WTC11 (cell line): ENCODE results near the gene MYO5B.

Experiments used
- FOXP1 ChIP-seq: sonication (generic); formaldehyde crosslinking; IDR thresholded peaks from 2 replicates; pipeline ENCODE4 v1.8.0; 2022; ENCODE audit warnings: missing genetic modification reagents, mild to moderate bottlenecking, moderate library complexity, borderline replicate concordance
- NFYB ChIP-seq: sonication (generic); formaldehyde crosslinking; conservative IDR thresholded peaks from 2 replicates; pipeline ENCODE4 v1.8.0; 2022; ENCODE audit warnings: low read depth, missing genetic modification reagents
- SP1 ChIP-seq: sonication (generic); formaldehyde crosslinking; conservative IDR thresholded peaks from 2 replicates; pipeline ENCODE4 v1.8.1; 2022; ENCODE audit warnings: missing genetic modification reagents
- TF ChIP-seq, protein P1 (sequence below): sonication (generic); formaldehyde crosslinking; IDR thresholded peaks from 2 replicates; pipeline ENCODE4 v1.8.1; 2022; ENCODE audit warnings: mild to moderate bottlenecking, missing genetic modification reagents, moderate library complexity, borderline replicate concordance
- TF ChIP-seq, protein P2 (sequence below): fragments of 250-450 bp; sonication (Bioruptor Pico); IDR thresholded peaks from 2 replicates; pipeline ENCODE4 v1.9.0; 2021; ENCODE audit warnings: mild to moderate bottlenecking
- TF ChIP-seq, protein P3 (sequence below): fragments of 200-600 bp; IDR thresholded peaks from 2 replicates; pipeline ENCODE4 v1.8.0; 2022; ENCODE audit warnings: antibody characterized with exemption
- TF ChIP-seq, protein P4 (sequence below): sonication (generic); formaldehyde crosslinking; IDR thresholded peaks from 2 replicates; pipeline ENCODE4 v1.8.1; 2022; ENCODE audit warnings: low read depth, missing genetic modification reagents, borderline replicate concordance
- TF ChIP-seq, protein P5 (sequence below): sonication (generic); formaldehyde crosslinking; IDR thresholded peaks from 2 replicates; pipeline ENCODE4 v1.8.0; 2023; ENCODE audit warnings: mild to moderate bottlenecking, missing genetic modification reagents
- TF ChIP-seq, protein P6 (sequence below): sonication (generic); formaldehyde crosslinking; IDR thresholded peaks from 2 replicates; pipeline ENCODE4 v1.8.0; 2022; ENCODE audit warnings: mild to moderate bottlenecking, missing genetic modification reagents

DNA sequence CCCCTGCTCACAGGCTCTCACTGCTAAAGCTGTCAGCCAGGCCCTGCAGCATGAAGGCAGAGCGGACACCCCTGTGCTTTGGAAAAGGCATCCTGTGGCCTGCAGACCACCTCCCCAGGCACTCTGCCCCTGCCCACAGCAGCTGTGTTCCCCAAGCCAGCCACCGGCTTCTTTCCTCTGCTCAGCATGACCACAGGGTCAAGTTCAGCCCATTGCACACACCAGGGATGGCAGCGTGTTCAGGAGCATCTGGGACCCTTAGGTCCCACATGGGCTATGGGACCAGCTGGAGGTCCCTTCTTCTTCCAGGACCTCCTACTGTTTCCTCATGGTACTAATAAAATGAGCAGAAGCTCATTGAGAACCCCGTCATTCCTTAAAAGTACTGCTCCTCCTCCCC is 263.2 kb downstream of the MYO5B start:
- TF ChIP-seq, protein P1, sequence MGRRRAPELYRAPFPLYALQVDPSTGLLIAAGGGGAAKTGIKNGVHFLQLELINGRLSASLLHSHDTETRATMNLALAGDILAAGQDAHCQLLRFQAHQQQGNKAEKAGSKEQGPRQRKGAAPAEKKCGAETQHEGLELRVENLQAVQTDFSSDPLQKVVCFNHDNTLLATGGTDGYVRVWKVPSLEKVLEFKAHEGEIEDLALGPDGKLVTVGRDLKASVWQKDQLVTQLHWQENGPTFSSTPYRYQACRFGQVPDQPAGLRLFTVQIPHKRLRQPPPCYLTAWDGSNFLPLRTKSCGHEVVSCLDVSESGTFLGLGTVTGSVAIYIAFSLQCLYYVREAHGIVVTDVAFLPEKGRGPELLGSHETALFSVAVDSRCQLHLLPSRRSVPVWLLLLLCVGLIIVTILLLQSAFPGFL (CRISPR knock-in tag) = no peak
- TF ChIP-seq, protein P2, sequence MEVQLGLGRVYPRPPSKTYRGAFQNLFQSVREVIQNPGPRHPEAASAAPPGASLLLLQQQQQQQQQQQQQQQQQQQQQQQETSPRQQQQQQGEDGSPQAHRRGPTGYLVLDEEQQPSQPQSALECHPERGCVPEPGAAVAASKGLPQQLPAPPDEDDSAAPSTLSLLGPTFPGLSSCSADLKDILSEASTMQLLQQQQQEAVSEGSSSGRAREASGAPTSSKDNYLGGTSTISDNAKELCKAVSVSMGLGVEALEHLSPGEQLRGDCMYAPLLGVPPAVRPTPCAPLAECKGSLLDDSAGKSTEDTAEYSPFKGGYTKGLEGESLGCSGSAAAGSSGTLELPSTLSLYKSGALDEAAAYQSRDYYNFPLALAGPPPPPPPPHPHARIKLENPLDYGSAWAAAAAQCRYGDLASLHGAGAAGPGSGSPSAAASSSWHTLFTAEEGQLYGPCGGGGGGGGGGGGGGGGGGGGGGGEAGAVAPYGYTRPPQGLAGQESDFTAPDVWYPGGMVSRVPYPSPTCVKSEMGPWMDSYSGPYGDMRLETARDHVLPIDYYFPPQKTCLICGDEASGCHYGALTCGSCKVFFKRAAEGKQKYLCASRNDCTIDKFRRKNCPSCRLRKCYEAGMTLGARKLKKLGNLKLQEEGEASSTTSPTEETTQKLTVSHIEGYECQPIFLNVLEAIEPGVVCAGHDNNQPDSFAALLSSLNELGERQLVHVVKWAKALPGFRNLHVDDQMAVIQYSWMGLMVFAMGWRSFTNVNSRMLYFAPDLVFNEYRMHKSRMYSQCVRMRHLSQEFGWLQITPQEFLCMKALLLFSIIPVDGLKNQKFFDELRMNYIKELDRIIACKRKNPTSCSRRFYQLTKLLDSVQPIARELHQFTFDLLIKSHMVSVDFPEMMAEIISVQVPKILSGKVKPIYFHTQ = no peak
- TF ChIP-seq, protein P3, sequence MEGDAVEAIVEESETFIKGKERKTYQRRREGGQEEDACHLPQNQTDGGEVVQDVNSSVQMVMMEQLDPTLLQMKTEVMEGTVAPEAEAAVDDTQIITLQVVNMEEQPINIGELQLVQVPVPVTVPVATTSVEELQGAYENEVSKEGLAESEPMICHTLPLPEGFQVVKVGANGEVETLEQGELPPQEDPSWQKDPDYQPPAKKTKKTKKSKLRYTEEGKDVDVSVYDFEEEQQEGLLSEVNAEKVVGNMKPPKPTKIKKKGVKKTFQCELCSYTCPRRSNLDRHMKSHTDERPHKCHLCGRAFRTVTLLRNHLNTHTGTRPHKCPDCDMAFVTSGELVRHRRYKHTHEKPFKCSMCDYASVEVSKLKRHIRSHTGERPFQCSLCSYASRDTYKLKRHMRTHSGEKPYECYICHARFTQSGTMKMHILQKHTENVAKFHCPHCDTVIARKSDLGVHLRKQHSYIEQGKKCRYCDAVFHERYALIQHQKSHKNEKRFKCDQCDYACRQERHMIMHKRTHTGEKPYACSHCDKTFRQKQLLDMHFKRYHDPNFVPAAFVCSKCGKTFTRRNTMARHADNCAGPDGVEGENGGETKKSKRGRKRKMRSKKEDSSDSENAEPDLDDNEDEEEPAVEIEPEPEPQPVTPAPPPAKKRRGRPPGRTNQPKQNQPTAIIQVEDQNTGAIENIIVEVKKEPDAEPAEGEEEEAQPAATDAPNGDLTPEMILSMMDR = no peak
- TF ChIP-seq FOXP1 (no peak), NFYB (CRISPR knock-in tag) (no peak), SP1 (CRISPR knock-in tag) (no peak)
- TF ChIP-seq, protein P4, sequence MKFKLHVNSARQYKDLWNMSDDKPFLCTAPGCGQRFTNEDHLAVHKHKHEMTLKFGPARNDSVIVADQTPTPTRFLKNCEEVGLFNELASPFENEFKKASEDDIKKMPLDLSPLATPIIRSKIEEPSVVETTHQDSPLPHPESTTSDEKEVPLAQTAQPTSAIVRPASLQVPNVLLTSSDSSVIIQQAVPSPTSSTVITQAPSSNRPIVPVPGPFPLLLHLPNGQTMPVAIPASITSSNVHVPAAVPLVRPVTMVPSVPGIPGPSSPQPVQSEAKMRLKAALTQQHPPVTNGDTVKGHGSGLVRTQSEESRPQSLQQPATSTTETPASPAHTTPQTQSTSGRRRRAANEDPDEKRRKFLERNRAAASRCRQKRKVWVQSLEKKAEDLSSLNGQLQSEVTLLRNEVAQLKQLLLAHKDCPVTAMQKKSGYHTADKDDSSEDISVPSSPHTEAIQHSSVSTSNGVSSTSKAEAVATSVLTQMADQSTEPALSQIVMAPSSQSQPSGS = no peak
- TF ChIP-seq, protein P5, sequence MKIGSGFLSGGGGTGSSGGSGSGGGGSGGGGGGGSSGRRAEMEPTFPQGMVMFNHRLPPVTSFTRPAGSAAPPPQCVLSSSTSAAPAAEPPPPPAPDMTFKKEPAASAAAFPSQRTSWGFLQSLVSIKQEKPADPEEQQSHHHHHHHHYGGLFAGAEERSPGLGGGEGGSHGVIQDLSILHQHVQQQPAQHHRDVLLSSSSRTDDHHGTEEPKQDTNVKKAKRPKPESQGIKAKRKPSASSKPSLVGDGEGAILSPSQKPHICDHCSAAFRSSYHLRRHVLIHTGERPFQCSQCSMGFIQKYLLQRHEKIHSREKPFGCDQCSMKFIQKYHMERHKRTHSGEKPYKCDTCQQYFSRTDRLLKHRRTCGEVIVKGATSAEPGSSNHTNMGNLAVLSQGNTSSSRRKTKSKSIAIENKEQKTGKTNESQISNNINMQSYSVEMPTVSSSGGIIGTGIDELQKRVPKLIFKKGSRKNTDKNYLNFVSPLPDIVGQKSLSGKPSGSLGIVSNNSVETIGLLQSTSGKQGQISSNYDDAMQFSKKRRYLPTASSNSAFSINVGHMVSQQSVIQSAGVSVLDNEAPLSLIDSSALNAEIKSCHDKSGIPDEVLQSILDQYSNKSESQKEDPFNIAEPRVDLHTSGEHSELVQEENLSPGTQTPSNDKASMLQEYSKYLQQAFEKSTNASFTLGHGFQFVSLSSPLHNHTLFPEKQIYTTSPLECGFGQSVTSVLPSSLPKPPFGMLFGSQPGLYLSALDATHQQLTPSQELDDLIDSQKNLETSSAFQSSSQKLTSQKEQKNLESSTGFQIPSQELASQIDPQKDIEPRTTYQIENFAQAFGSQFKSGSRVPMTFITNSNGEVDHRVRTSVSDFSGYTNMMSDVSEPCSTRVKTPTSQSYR (CRISPR knock-in tag) = no peak
- TF ChIP-seq, protein P6, sequence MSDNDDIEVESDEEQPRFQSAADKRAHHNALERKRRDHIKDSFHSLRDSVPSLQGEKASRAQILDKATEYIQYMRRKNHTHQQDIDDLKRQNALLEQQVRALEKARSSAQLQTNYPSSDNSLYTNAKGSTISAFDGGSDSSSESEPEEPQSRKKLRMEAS = no peak
